ENCODE measurements around the gene APOA1.

The APOA1 gene

DNA sequence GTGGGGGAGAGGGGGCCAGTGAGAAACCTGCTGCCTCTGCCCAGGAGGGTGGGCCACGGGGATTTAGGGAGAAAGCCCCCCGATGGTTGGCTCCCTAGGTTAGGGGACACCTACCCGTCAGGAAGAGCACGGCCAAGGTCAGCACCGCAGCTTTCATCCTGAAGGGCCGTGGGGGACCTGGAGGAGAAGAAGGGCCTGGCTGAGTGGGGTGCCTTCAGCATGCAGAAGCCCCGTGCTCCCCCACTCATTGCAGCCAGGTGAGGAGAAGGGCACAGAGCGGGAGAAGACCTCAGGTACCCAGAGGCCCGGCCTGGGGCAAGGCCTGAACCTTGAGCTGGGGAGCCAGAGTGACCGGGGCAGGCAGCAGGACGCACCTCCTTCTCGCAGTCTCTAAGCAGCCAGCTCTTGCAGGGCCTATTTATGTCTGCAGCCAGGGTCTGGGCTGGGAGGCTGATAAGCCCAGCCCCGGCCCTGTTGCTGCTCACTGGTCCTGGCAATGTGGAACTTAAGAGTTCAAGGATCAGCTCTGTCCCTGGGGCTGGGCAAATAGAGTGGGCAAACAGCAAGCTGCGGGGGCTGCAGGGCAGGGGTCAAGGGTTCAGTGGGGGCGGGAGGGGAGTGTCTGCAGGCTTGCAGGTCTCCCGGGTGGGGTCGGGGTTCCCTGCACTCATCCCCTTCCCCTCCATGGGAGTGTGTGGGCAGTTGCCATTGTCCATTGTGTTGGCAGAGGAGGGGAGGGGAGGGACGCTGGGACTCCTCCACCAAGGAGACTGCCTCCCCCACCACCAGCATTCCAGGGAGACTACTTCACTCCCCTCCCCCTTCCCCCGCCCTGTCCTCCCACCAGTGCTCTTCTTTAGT, at the start of gene APOA1:
APOA1 (minus strand) TSS at position 392 of the 861 bp plus-strand sequence; CDS start at position 157, 235 bp downstream.
- no peak for DNase-seq (ENCODE audit: low read depth in 3 of 3)

- no peak for DNase-seq (ENCODE audit: low read depth in 3 of 3)
These were observed 48.7 kb upstream of the APOA1 start for GRCh38 chr11:116885951-116886655.

- DNase-seq (ENCODE audit: low read depth in 3 of 3), result peak in 1 of 3 donors; percentile 8
These were observed 45.0 kb upstream of the APOA1 start for GRCh38 chr11:116882386-116882785.

GRCh38 chr11:116881143-116881542, 43.7 kb upstream of the APOA1 start:
- DNase-seq (ENCODE audit: low read depth in 3 of 3), result no peak

GRCh38 chr11:116879800-116880625, 42.6 kb upstream of the APOA1 start:
- DNase-seq (ENCODE audit: low read depth in 3 of 3), result no peak

- DNase-seq (ENCODE audit: low read depth in 3 of 3), result no peak
These were observed 39.2 kb upstream of the APOA1 start for GRCh38 chr11:116876656-116877055.

- no peak for DNase-seq (ENCODE audit: low read depth in 3 of 3)
These were observed 37.8 kb upstream of the APOA1 start for GRCh38 chr11:116875194-116875593.

DNA sequence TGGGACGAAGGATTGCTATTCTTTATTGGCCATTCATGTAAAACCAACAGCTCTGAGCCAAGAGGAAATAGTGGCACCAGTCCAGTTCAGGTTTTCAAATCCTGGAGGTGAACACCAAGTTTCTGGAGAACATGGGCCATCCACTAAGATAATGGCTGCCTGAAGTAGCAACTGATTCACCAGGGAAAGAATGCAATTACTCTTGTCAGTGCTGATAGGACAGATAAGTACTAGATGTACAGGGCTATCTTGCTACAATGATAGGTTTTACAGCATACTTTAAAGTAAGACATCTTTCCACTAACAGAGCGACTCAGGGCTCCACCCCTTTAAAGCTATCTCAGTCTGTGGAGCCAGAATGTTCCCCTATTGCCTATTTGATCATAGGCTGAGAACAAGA, 36.8 kb upstream of the APOA1 start:
- no peak for DNase-seq (ENCODE audit: low read depth in 3 of 3)

GRCh38 chr11:116873381-116873780, 36.0 kb upstream of the APOA1 start:
- DNase-seq (ENCODE audit: low read depth in 3 of 3), result no peak

GRCh38 chr11:116871248-116871647, 33.8 kb upstream of the APOA1 start:
- DNase-seq (ENCODE audit: low read depth in 3 of 3), result no peak

GRCh38 chr11:116870054-116870453, 32.6 kb upstream of the APOA1 start:
- no peak for DNase-seq (ENCODE audit: low read depth in 3 of 3)

GRCh38 chr11:116869610-116870009, 32.2 kb upstream of the APOA1 start:
- DNase-seq (ENCODE audit: low read depth in 3 of 3), result no peak

GRCh38 chr11:116868066-116868465, 30.6 kb upstream of the APOA1 start:
- no peak for DNase-seq (ENCODE audit: low read depth in 3 of 3)

DNA sequence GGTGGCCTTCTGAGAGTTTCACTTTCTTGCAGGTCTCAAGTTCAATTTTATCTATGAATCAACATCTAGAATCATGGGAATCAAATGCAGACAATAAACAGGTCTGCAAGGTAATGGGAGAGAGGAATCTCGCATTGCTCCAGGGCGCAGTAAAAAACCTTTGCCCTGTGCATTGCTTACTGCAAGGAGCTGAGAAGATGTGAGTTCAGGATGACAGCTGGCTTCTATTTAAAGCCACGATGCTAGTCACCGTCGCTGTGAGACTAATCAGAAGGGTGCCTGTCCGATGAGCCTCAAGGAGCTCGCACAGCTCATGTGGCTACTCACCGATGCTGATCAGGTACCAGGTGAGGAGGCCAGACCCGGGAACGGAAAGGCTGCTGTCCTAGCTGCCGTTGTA, 30.2 kb upstream of the APOA1 start:
- no peak for DNase-seq (ENCODE audit: low read depth in 3 of 3)

- DNase-seq (ENCODE audit: low read depth in 3 of 3), result no peak
These were observed 29.5 kb upstream of the APOA1 start for GRCh38 chr11:116866804-116867455.

DNA sequence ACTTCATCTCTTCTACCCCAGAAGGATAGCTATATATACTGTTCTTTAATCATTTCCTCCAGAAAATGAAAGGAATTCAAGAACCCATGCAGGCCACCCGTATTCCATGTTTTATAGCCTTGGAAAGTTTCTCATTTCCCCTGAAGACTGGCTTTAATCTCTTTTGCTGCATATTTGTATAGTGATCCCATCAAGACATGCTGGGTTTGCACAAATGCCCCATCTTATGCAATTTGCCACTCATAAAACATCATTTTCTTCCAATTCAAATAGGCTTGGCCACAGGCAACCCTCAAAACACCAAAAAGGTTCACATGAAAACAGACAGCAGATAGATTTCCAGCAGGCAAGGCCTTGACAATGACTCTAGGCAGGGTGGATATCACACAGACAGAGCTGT, 28.3 kb upstream of the APOA1 start:
- DNase-seq (ENCODE audit: low read depth in 3 of 3), result no peak

DNA sequence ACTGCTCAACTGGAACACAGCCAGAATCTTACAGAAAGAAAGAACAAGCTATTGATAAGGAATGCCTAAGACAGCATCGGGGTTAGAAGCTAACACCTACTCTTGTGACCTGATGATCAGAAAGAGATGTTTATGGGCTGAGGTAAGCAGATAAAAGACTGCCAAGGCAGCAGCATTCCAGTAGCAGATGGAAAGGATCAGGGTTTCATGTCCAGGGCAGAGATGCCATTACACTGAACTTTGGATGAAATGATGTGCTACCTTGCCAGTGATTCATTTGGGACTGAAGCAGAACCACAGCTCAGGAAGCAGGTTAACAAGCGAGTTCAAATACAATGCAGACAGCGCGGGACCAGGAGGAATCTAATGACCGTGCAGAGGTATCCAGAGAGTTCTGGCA, 27.1 kb upstream of the APOA1 start:
- DNase-seq (ENCODE audit: low read depth in 3 of 3), result no peak

- DNase-seq (ENCODE audit: low read depth in 3 of 3), result no peak
These were observed 25.5 kb upstream of the APOA1 start for GRCh38 chr11:116862951-116863350.

DNA sequence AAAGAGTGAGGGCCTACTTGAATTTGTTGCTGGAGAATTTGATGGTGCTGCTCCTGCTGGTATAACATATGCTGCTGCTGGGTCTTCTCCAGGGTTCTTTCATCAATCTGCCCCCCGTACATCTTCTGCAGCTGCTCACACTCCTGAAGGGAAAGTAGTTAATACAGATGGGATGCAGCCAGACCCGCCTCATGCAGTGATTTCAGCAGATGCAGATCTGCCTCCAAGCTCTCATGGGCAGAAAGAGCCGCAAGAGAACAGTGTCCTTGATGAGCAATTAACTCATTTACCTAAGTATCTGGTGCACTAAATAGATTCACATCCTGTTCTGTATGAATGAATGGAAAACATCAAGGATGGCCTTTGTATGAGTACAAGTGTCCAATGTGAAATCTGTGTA, 24.8 kb upstream of the APOA1 start:
- no peak for DNase-seq (ENCODE audit: low read depth in 3 of 3)

DNA sequence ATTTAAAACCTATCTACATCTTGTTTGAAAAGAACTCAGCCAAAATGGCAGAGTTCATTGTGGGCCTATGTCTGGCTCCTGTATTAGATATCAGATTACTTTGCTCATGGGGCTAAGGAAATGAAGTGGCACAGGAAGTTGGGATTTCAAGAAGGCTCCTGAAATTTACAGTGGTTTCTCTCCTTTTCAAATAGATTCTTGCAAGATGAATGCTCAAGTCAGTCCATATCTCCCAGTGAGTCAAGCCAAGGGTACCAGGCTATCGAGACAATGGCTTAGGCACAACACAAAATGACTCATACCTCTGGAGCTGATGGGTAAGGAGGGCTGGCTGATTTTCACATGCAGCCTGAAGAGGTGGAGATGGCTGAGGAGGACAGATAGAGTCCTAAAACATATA, 24.1 kb upstream of the APOA1 start:
- DNase-seq (ENCODE audit: low read depth in 3 of 3), result no peak

DNA sequence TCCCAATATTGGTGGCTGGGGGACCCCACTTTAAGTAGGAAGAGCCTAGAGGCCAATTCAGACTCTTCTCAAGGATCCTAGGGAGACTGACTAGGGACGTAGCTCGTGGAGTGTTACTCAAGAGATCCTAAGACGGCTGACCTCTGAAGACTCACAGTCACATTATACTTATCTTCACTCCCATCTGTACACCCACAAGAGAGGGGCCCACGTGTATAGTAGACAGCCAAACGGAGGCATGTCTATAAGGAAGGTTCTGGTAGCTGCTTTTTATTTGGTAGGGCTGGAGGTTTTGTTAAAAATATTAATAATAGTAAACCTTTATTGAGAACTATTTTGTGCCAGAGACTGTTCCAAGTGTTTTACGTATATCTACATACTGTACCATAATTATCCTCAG, 22.9 kb upstream of the APOA1 start:
- no peak for DNase-seq (ENCODE audit: low read depth in 3 of 3)

- no peak for DNase-seq (ENCODE audit: low read depth in 3 of 3)
These were observed 21.8 kb upstream of the APOA1 start for GRCh38 chr11:116859175-116859574.

All from stimulated activated CD4-positive, alpha-beta T cell treated with anti-CD3 and anti-CD28 coated beads, TNF-alpha, amount 100 ng/mL, for 48 hours (primary cell).